Neural crest cell (in vitro differentiated cells): Measurements from ENCODE around the gene DACH2. TPM values are rescaled to one million over a fixed set of nuclear protein-coding genes. Genes with fewer than 3 reads are reported as not detected.

Source experiments
- DNase-seq: peaks from one replicate; pipeline ENCODE4 v3.0.0; 2021; ENCODE audit warnings: low read depth, mixed read lengths, low spot score
- H3K27ac Mint-ChIP-seq: one replicate; pipeline ENCODE4 v1.8.0; 2021; ENCODE audit warnings: mild to moderate bottlenecking, mixed read lengths; ENCODE audit not compliant: unreplicated experiment
- H3K27me3 Mint-ChIP-seq: 2 replicates; pipeline ENCODE4 v1.8.0; 2021; ENCODE audit warnings: low read depth, mild to moderate bottlenecking, mixed read lengths
- H3K36me3 Mint-ChIP-seq: 2 replicates; pipeline ENCODE4 v1.8.0; 2021; ENCODE audit warnings: low read depth, mild to moderate bottlenecking, mixed read lengths
- H3K4me1 Mint-ChIP-seq: 2 replicates; pipeline ENCODE4 v1.8.0; 2021; ENCODE audit warnings: mixed read lengths
- H3K4me3 Mint-ChIP-seq: one replicate; pipeline ENCODE4 v1.8.0; 2021; ENCODE audit warnings: mild to moderate bottlenecking, mixed read lengths
- H3K9me3 Mint-ChIP-seq: 2 replicates; pipeline ENCODE4 v1.8.0; 2021; ENCODE audit warnings: mixed read lengths
- CTCF ChIP-seq: fragments of 200-600 bp; sonication (generic); conservative IDR thresholded peaks from 2 replicates; pipeline ENCODE4 v1.5.0; 2021; ENCODE audit warnings: antibody characterized with exemption, mild to moderate bottlenecking
- total RNA-seq: library from RNA; stranded (reverse); gene quantifications from 2 replicates; pipeline ENCODE4 v1.2.1, GENCODE V29; 2021

The DACH2 gene
- total RNA-seq, 1 donor from 2014 or later: 1.2 TPM

- H3K4me1 Mint-ChIP-seq: no peaks in the 10 kb centered on the region
- peaks cover 3% of the 10 kb centered on the region for H3K27me3 Mint-ChIP-seq
- H3K27ac Mint-ChIP-seq: no peak overlapping the region
- H3K4me3 Mint-ChIP-seq: no peak overlapping the region
- no peaks in the 10 kb centered on the region for H3K36me3 Mint-ChIP-seq
- no peak for DNase-seq
- H3K9me3 Mint-ChIP-seq: no peaks in the 10 kb centered on the region
- TF ChIP-seq CTCF: peak; percentile 80
Observed at GRCh38 chrX:86133761-86134160, 14.5 kb upstream of the DACH2 start.

GRCh38 chrX:86137071-86137470 lies 11.2 kb upstream of the DACH2 start:
- no peaks in the 10 kb centered on the region for H3K9me3 Mint-ChIP-seq
- H3K27me3 Mint-ChIP-seq: peaks cover 5% of the 10 kb centered on the region
- H3K36me3 Mint-ChIP-seq: no peaks in the 10 kb centered on the region
- H3K27ac Mint-ChIP-seq: no peak overlapping the region
- no peak overlapping the region for H3K4me3 Mint-ChIP-seq
- no peak for DNase-seq
- no peak for TF ChIP-seq CTCF
- H3K4me1 Mint-ChIP-seq: no peaks in the 10 kb centered on the region

GRCh38 chrX:86141786-86142185 lies 6.5 kb upstream of the DACH2 start:
- H3K27ac Mint-ChIP-seq: no peak overlapping the region
- H3K36me3 Mint-ChIP-seq: no peaks in the 10 kb centered on the region
- peaks cover 42% of the 10 kb centered on the region for H3K27me3 Mint-ChIP-seq
- DNase-seq: no peak
- TF ChIP-seq CTCF: no peak
- no peaks in the 10 kb centered on the region for H3K4me1 Mint-ChIP-seq
- no peaks in the 10 kb centered on the region for H3K9me3 Mint-ChIP-seq
- no peak overlapping the region for H3K4me3 Mint-ChIP-seq

- Mint-ChIP-seq H3K4me3 (peak overlapping the region; percentile 2), H3K9me3 (no peaks in the 10 kb centered on the region), H3K4me1 (peaks cover 19% of the 10 kb centered on the region), H3K27me3 (peaks cover 80% of the 10 kb centered on the region), H3K36me3 (no peaks in the 10 kb centered on the region), H3K27ac (no peak overlapping the region)
- DNase-seq: no peak
- no peak for TF ChIP-seq CTCF
Observed at GRCh38 chrX:86146102-86146501, 2.1 kb upstream of the DACH2 start.

GRCh38 chrX:86148594-86148993 lies 343 bp downstream of the DACH2 start:
- H3K27me3 Mint-ChIP-seq: peaks cover 80% of the 10 kb centered on the region
- no peak overlapping the region for H3K27ac Mint-ChIP-seq
- H3K36me3 Mint-ChIP-seq: no peaks in the 10 kb centered on the region
- no peak for DNase-seq
- TF ChIP-seq CTCF: no peak
- H3K9me3 Mint-ChIP-seq: no peaks in the 10 kb centered on the region
- peaks cover 19% of the 10 kb centered on the region for H3K4me1 Mint-ChIP-seq
- peak overlapping the region; percentile 92 for H3K4me3 Mint-ChIP-seq

GRCh38 chrX:86149119-86149518 lies 868 bp downstream of the DACH2 start:
- no peaks in the 10 kb centered on the region for H3K36me3 Mint-ChIP-seq

More at GRCh38 chrX:86149119-86149518, 868 bp downstream of the DACH2 start:
- TF ChIP-seq CTCF: no peak
- Mint-ChIP-seq H3K9me3 (no peaks in the 10 kb centered on the region), H3K27ac (no peak overlapping the region), H3K27me3 (peaks cover 78% of the 10 kb centered on the region), H3K4me3 (peak overlapping the region; percentile 92), H3K4me1 (peaks cover 19% of the 10 kb centered on the region)
- DNase-seq: no peak
